Tibial artery (tissue), 4 donors: Measurements from ENCODE around the gene ITGB3BP.
A peak's percentile ranks its signal among the peaks of the same experiment; 100 is the strongest.

Experiments used
- DNase-seq, 2 donors: peaks; one replicate each; pipeline ENCODE4 v3.0.0-alpha.2; 2019
- H3K27ac ChIP-seq, 2 donors: fragments of 200-600 bp; sonication (generic) in 1 of 2; 1 replicate in 1 of 2; 2 replicates in 1 of 2; pipeline ENCODE4 v1.5.1; 2018 to 2019; ENCODE audit warnings: mild to moderate bottlenecking in 1 of 2
- H3K27me3 ChIP-seq, 2 donors: fragments of 200-600 bp; sonication (generic) in 1 of 2; one replicate each; pipeline versions ENCODE4 v1.5.1 to v1.6.0; 2016 to 2019
- H3K36me3 ChIP-seq, 3 donors: fragments of 200-600 bp; sonication (generic) in 2 of 3; one replicate each; pipeline ENCODE4 v1.5.1; 2016 to 2019; ENCODE audit warnings: mild to moderate bottlenecking in 2 of 3
- H3K4me1 ChIP-seq, 4 donors: fragments of 200-600 bp; sonication (generic) in 2 of 4; 1 replicate in 3 of 4; 2 replicates in 1 of 4; pipeline ENCODE4 v1.5.1; 2016 to 2019
- H3K4me3 ChIP-seq, 2 donors: fragments of 200-600 bp; sonication (generic) in 1 of 2; 1 replicate in 1 of 2; 2 replicates in 1 of 2; pipeline ENCODE4 v1.5.1; 2018 to 2019; ENCODE audit warnings: mild to moderate bottlenecking in 2 of 2
- H3K9me3 ChIP-seq, 3 donors: fragments of 200-600 bp; sonication (generic) in 1 of 3; one replicate each; pipeline ENCODE4 v1.5.1; 2016 to 2019
- CTCF ChIP-seq, 2 experiments: fragments of 200-600 bp in 1 of 2; fragments of 450-650 bp in 1 of 2; IDR thresholded peaks; one replicate each; pipeline ENCODE4 v1.5.1; 2017 to 2019; ENCODE audit warnings: antibody characterized with exemption in 2 of 2, mild to moderate bottlenecking in 1 of 2, moderate library complexity in 1 of 2
- intact Hi-C: fragments of 100-400 bp; cut with DNase I; formaldehyde crosslinking; loops from one replicate; pipeline ENCODE4 v1.15.0; 2023; ENCODE audit warnings: low total_unique reads

Gene ITGB3BP

DNA sequence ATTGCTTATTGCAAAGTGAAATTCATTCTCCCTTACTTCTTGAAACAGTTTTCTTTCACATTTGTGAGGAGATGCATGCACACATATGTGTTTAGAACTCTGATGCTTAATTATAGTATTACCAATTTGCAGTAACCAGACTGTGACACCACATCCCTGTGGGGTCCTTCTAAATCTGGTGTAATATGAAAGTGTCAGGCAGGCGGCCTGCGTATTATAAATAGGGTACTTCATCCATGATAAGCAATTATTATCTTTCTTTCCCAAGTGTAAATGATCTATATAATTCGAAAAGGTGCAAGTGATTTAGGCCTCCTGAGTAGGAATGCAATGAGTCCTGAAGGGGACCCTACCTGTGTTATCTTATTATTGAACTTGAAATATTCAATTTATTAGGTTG is 1.2 kb upstream of the ITGB3BP start:
- no peak for TF ChIP-seq CTCF (IDR thresholded peaks at IDR 0.05)
- peaks cover 0 to 16% (median 9%) of the 10 kb centered on the region in 4 donors for H3K4me1 ChIP-seq
- intact Hi-C loops: no loop called here
- DNase-seq: no peak
- no peaks in the 10 kb centered on the region for H3K9me3 ChIP-seq
- peak overlapping the region; percentile 65 to 73 for H3K4me3 ChIP-seq
- peak overlapping the region; percentile 85 to 89 for H3K27ac ChIP-seq
- H3K36me3 ChIP-seq: peaks cover 0 to 5% (median 0%) of the 10 kb centered on the region in 3 donors
- no peaks in the 10 kb centered on the region for H3K27me3 ChIP-seq

DNA sequence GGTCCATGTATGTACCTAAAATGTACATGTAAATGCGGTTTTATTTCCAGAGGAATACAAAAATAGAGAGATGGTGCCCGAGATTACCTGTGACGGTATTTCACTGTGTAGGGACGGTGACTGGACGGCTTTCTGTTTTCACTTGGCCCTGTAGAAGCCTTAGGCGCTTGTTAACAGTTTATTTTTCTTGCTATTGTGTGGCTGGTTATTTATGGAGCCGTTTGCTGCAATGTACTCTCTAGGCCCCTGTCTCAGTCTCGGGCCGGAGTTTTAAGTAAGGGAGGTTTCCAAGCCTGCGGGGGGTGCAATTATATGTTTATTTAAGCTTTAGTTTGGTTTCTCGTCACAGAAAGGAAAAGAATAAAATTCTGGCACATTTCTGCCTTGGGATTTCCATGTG is 713 bp upstream of the ITGB3BP start:
- intact Hi-C loops: no loop called here
- Histone ChIP-seq H3K4me3 (peak overlapping the region; percentile 65 to 73), H3K9me3 (no peaks in the 10 kb centered on the region), H3K27me3 (no peaks in the 10 kb centered on the region), H3K36me3 (peaks cover 0 to 5% (median 0%) of the 10 kb centered on the region in 3 donors), H3K27ac (peak overlapping the region; percentile 85 to 89), H3K4me1 (peaks cover 0 to 16% (median 9%) of the 10 kb centered on the region in 4 donors)
- no peak for TF ChIP-seq CTCF (IDR thresholded peaks at IDR 0.05)
- DNase-seq: no peak

DNA sequence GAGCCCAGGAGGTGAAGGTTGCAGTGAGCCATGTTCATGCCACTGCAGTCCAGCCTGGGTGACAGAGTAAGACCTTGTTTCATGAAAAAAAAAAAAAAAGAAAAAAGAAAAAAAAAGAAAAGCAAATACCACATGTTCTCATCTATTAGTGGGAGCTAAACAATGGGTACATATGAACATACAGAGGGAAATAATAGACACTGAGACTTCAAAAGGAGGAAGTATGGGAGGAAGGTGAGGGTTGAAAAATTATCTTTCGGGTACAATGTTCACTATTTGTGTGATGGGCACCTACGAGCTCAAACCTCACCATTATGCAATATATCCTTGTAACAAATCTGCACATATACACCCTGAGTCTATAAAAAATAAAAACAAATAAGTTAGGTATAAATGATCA is 6.4 kb downstream of the ITGB3BP start:
- H3K27me3 ChIP-seq: no peaks in the 10 kb centered on the region
- no peak for DNase-seq
- no peaks in the 10 kb centered on the region for H3K4me1 ChIP-seq
- no peaks in the 10 kb centered on the region for H3K36me3 ChIP-seq
- no peaks in the 10 kb centered on the region for H3K9me3 ChIP-seq
- H3K27ac ChIP-seq: no peak overlapping the region
- no peak overlapping the region for H3K4me3 ChIP-seq
- TF ChIP-seq CTCF (IDR thresholded peaks at IDR 0.05): no peak
- intact Hi-C loops: loop anchor here (10.0 kb wide), 1 partner anchor 152 kb away; the partner anchor contains the start of gene ALG6

- Histone ChIP-seq H3K4me1 (no peaks in the 10 kb centered on the region), H3K4me3 (no peak overlapping the region), H3K27me3 (no peaks in the 10 kb centered on the region), H3K36me3 (peaks cover 0 to 13% (median 8%) of the 10 kb centered on the region in 3 donors), H3K27ac (no peak overlapping the region), H3K9me3 (no peaks in the 10 kb centered on the region)
- intact Hi-C loops: loop anchor here (10.0 kb wide), 1 partner anchor 148 kb away; the partner anchor contains the start of gene ALG6
- TF ChIP-seq CTCF (IDR thresholded peaks at IDR 0.05): no peak
- DNase-seq: no peak
Observed at GRCh38 chr1:63512584-63512983, 10.4 kb downstream of the ITGB3BP start.

- Histone ChIP-seq H3K9me3 (no peaks in the 10 kb centered on the region), H3K4me3 (no peak overlapping the region), H3K36me3 (peaks cover 9 to 24% (median 11%) of the 10 kb centered on the region in 3 donors), H3K27me3 (no peaks in the 10 kb centered on the region), H3K27ac (no peak overlapping the region), H3K4me1 (no peaks in the 10 kb centered on the region)
- DNase-seq: no peak
- TF ChIP-seq CTCF (IDR thresholded peaks at IDR 0.05): no peak
- intact Hi-C loops: loop anchor here (10.0 kb wide), 1 partner anchor 145 kb away; the partner anchor contains the start of gene ALG6
Observed at GRCh38 chr1:63509718-63510117, 13.3 kb downstream of the ITGB3BP start.

DNA sequence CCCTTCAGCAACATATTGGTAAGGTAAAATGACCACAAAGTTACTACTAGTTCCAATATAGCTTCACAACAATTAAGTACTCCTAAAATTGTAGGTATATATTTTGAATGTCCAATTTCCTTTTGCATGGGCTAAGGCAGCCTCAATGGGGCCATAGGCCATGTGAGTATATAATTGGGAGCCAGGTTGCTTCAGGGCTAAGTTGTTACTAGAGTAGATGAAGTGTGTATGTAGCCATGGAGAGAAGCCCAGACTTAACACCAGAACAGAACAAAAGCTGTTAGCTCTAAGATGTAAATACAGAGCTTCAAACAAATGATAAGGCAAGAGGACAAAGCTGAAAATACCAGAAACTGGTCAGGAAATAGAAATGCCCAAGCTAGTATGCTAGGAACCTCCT is 16.2 kb downstream of the ITGB3BP start:
- no peak for DNase-seq
- Histone ChIP-seq H3K4me1 (no peaks in the 10 kb centered on the region), H3K27ac (no peak overlapping the region), H3K27me3 (no peaks in the 10 kb centered on the region), H3K9me3 (no peaks in the 10 kb centered on the region), H3K4me3 (no peak overlapping the region), H3K36me3 (peaks cover 9 to 24% (median 11%) of the 10 kb centered on the region in 3 donors)
- intact Hi-C loops: no loop called here
- TF ChIP-seq CTCF (IDR thresholded peaks at IDR 0.05): no peak
